ENCODE measurements around the gene ATP1B4. TPM values are rescaled to one million over a fixed set of nuclear protein-coding genes. Genes with fewer than 3 reads are reported as not detected.

The ATP1B4 gene
- total RNA-seq, 1 experiment from 2014 or later = not detected

- DNase-seq (ENCODE audit: low spot score) (peak; percentile 74), ATAC-seq (peak; percentile 84)
- Mint-ChIP-seq H3K27me3 (ENCODE audit: low read depth) (peaks cover 5% of the 10 kb centered on the region), H3K27ac (no peak overlapping the region), H3K9me3 (no peaks in the 10 kb centered on the region), H3K36me3 (no peaks in the 10 kb centered on the region), H3K4me3 (no peak overlapping the region), H3K4me1 (peaks cover under 1% of the 10 kb centered on the region)
- CTCF ChIA-PET = interaction anchor here (1.4 to 1.5 kb wide), 2 partner anchors 16 to 87 kb away, joined by 4 to 6 read pairs; no protein-coding TSS in a partner anchor
- POLR2A ChIA-PET = no interaction called here
- no peak for TF ChIP-seq STAT6 (CRISPR knock-in tag; conservative IDR thresholded peaks at IDR 0.05; ENCODE audit: low read depth)
- TF ChIP-seq CTCF (IDR thresholded peaks at IDR 0.05) = peak; percentile 24; the same call in 1 of the 2 replicates
Observed at GRCh38 chrX:120365320-120365719, 3.4 kb downstream of the ATP1B4 start.

- no peak overlapping the region for H3K27ac Mint-ChIP-seq
- no peaks in the 10 kb centered on the region for H3K9me3 Mint-ChIP-seq
Observed at GRCh38 chrX:120365968-120366367, 4.1 kb downstream of the ATP1B4 start.

More at GRCh38 chrX:120365968-120366367, 4.1 kb downstream of the ATP1B4 start:
- ChIA-PET CTCF (no interaction called here), POLR2A (no interaction called here)
- no peak overlapping the region for H3K4me3 Mint-ChIP-seq
- DNase-seq (ENCODE audit: low spot score) = no peak
- H3K4me1 Mint-ChIP-seq = no peaks in the 10 kb centered on the region
- TF ChIP-seq FOXJ3 (CRISPR knock-in tag; IDR thresholded peaks at IDR 0.05; ENCODE audit: borderline replicate concordance) (no peak), MLX (CRISPR knock-in tag; IDR thresholded peaks at IDR 0.05) (no peak), TCF7 (CRISPR knock-in tag; IDR thresholded peaks at IDR 0.05; ENCODE audit: low read depth) (no peak), ZSCAN18 (CRISPR knock-in tag; IDR thresholded peaks at IDR 0.05) (no peak), ZBTB43 (CRISPR knock-in tag; IDR thresholded peaks at IDR 0.05) (no peak), SMAD4 (CRISPR knock-in tag; IDR thresholded peaks at IDR 0.05) (no peak), ATF3 (CRISPR knock-in tag; conservative IDR thresholded peaks at IDR 0.05) (no peak), E2F1 (CRISPR knock-in tag; IDR thresholded peaks at IDR 0.05) (no peak), STAT6 (CRISPR knock-in tag; conservative IDR thresholded peaks at IDR 0.05; ENCODE audit: low read depth) (no peak), KAT7 (CRISPR knock-in tag; IDR thresholded peaks at IDR 0.05; ENCODE audit: borderline replicate concordance) (no peak)
- no peaks in the 10 kb centered on the region for H3K36me3 Mint-ChIP-seq
- no peak for ATAC-seq
- peaks cover 5% of the 10 kb centered on the region for H3K27me3 Mint-ChIP-seq (ENCODE audit: low read depth)

Data from WTC11 (cell line).